ENCODE results near the gene ILDR2.

GRCh38 chr1:166895766-166896165 is 79.6 kb downstream of the ILDR2 start:
- TF ChIP-seq FOXA1 (IDR thresholded peaks at IDR 0.05; ENCODE audit: borderline replicate concordance), result no peak
- TF ChIP-seq, protein P1, sequence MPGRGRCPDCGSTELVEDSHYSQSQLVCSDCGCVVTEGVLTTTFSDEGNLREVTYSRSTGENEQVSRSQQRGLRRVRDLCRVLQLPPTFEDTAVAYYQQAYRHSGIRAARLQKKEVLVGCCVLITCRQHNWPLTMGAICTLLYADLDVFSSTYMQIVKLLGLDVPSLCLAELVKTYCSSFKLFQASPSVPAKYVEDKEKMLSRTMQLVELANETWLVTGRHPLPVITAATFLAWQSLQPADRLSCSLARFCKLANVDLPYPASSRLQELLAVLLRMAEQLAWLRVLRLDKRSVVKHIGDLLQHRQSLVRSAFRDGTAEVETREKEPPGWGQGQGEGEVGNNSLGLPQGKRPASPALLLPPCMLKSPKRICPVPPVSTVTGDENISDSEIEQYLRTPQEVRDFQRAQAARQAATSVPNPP (IDR thresholded peaks at IDR 0.05; ENCODE audit: borderline replicate concordance, insufficient read depth, insufficient read length), result no peak
- no peak for TF ChIP-seq EZH2 (IDR thresholded peaks at IDR 0.05; ENCODE audit: borderline replicate concordance, low read depth, low read length)
- TF ChIP-seq ZC3H4 (CRISPR knock-in tag; IDR thresholded peaks at IDR 0.05; ENCODE audit: borderline replicate concordance), result no peak
- TF ChIP-seq, protein P2, sequence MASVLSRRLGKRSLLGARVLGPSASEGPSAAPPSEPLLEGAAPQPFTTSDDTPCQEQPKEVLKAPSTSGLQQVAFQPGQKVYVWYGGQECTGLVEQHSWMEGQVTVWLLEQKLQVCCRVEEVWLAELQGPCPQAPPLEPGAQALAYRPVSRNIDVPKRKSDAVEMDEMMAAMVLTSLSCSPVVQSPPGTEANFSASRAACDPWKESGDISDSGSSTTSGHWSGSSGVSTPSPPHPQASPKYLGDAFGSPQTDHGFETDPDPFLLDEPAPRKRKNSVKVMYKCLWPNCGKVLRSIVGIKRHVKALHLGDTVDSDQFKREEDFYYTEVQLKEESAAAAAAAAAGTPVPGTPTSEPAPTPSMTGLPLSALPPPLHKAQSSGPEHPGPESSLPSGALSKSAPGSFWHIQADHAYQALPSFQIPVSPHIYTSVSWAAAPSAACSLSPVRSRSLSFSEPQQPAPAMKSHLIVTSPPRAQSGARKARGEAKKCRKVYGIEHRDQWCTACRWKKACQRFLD (CRISPR knock-in tag; IDR thresholded peaks at IDR 0.05), result no peak
- no peak for TF ChIP-seq E2F4 (CRISPR knock-in tag; IDR thresholded peaks at IDR 0.05; ENCODE audit: low read depth)
- TF ChIP-seq, protein P3, sequence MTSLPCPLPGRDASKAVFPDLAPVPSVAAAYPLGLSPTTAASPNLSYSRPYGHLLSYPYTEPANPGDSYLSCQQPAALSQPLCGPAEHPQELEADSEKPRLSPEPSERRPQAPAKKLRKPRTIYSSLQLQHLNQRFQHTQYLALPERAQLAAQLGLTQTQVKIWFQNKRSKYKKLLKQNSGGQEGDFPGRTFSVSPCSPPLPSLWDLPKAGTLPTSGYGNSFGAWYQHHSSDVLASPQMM (CRISPR knock-in tag; IDR thresholded peaks at IDR 0.05), result no peak
- TF ChIP-seq, protein P4, sequence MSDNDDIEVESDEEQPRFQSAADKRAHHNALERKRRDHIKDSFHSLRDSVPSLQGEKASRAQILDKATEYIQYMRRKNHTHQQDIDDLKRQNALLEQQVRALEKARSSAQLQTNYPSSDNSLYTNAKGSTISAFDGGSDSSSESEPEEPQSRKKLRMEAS (CRISPR knock-in tag; IDR thresholded peaks at IDR 0.05), result no peak

Measured in K562 (cell line).